GM23248 (cell line): ENCODE results near the gene CTSW. TPM values are rescaled to one million over a fixed set of nuclear protein-coding genes. Genes with fewer than 3 reads are reported as not detected.
A peak's percentile ranks its signal among the peaks of the same experiment; 100 is the strongest.

ENCODE experiments used
- DNase-seq: peaks from one replicate; pipeline ENCODE4 v3.0.0-alpha.2; 2015
- H2AFZ ChIP-seq: fragments of 200-600 bp; sonication (generic); 2 replicates; pipeline ENCODE4 v1.6.1; 2016; ENCODE audit warnings: antibody characterized with exemption
- H3F3A ChIP-seq: fragments of 200-600 bp; sonication (generic); 2 replicates; pipeline ENCODE4 v1.6.1; 2016; ENCODE audit warnings: mild to moderate bottlenecking, antibody characterized with exemption, mixed run types; ENCODE audit not compliant: insufficient read depth
- H3K27ac ChIP-seq: fragments of 200-600 bp; sonication (generic); 2 replicates; pipeline ENCODE4 v1.5.1; 2016; ENCODE audit warnings: mild to moderate bottlenecking
- H3K27me3 ChIP-seq: fragments of 200-600 bp; sonication (generic); replicated peaks from 2 replicates; pipeline ENCODE4 v1.6.1; 2016; ENCODE audit warnings: mild to moderate bottlenecking; ENCODE audit not compliant: insufficient read depth
- H3K36me3 ChIP-seq: fragments of 200-600 bp; sonication (generic); 2 replicates; pipeline ENCODE4 v1.6.1; 2016; ENCODE audit warnings: low read depth, mild to moderate bottlenecking
- H3K4me1 ChIP-seq: fragments of 200-600 bp; sonication (generic); 2 replicates; pipeline ENCODE4 v1.6.1; 2016; ENCODE audit warnings: mild to moderate bottlenecking; ENCODE audit not compliant: insufficient read depth
- H3K4me2 ChIP-seq: fragments of 200-600 bp; sonication (generic); one replicate; pipeline ENCODE4 v1.6.1; 2016; ENCODE audit warnings: mild to moderate bottlenecking; ENCODE audit not compliant: unreplicated experiment
- H3K4me3 ChIP-seq: fragments of 200-600 bp; sonication (generic); 2 replicates; pipeline ENCODE4 v1.5.1; 2016; ENCODE audit warnings: mild to moderate bottlenecking
- H3K79me2 ChIP-seq: fragments of 200-600 bp; sonication (generic); 2 replicates; pipeline ENCODE4 v1.6.1; 2016; ENCODE audit warnings: mild to moderate bottlenecking; ENCODE audit not compliant: insufficient read depth
- H3K9ac ChIP-seq: fragments of 200-600 bp; sonication (generic); 2 replicates; pipeline ENCODE4 v1.6.1; 2016; ENCODE audit warnings: mild to moderate bottlenecking
- H3K9me2 ChIP-seq: fragments of 200-600 bp; sonication (generic); 2 replicates; pipeline ENCODE4 v1.6.1; 2016; ENCODE audit warnings: mixed run types, mild to moderate bottlenecking, moderate library complexity; ENCODE audit not compliant: insufficient read depth
- H3K9me3 ChIP-seq: fragments of 200-600 bp; sonication (generic); one replicate; pipeline ENCODE4 v1.6.1; 2017; ENCODE audit warnings: low read depth
- H4K20me1 ChIP-seq: fragments of 200-600 bp; sonication (generic); 2 replicates; pipeline ENCODE4 v1.6.0; 2016; ENCODE audit not compliant: insufficient read depth
- EZH2 ChIP-seq: fragments of 200-600 bp; sonication (generic); IDR thresholded peaks from 2 replicates; pipeline ENCODE4 v1.6.1; 2018; ENCODE audit warnings: antibody characterized with exemption, mild to moderate bottlenecking; ENCODE audit not compliant: insufficient read depth, poor library complexity, severe bottlenecking
- EZH2phosphoT487 ChIP-seq: fragments of 200-600 bp; sonication (generic); IDR thresholded peaks from 2 replicates; pipeline ENCODE4 v1.6.1; 2018; ENCODE audit warnings: antibody characterized with exemption, moderate library complexity, mild to moderate bottlenecking, low read depth; ENCODE audit not compliant: insufficient read depth
- WGBS, 2 experiments: methylation state at CpG; one replicate each; pipeline ENCODE4 v1.1.6; 2015 to 2017; ENCODE audit warnings: low lambda C conversion rate in 2 of 2, low coverage in 1 of 2; ENCODE audit errors: missing lambda C conversion rate in 2 of 2; 5-methylcytosine and 5-hydroxymethylcytosine counted together
- in situ Hi-C: fragments of 300-500 bp; cut with MboI; formaldehyde crosslinking; loops from 2 replicates; pipeline ENCODE4 v1.15.0; 2020
- polyA plus RNA-seq: library from polyadenylated mRNA; unstranded; fragments of >200 nt; fragmentation: Nextera tagmentation; extraction: Ambion mirVana; gene quantifications from 2 replicates; pipeline ENCODE4 v1.2.1, GENCODE V29; 2016
- total RNA-seq: library from RNA; depleted of rRNA; stranded (reverse); fragments of >200 nt; shearing (Covaris generic); gene quantifications from 2 replicates; pipeline ENCODE4 v1.2.3, GENCODE V29; 2014

CTSW gene
- total and polyA plus RNA-seq, 2 experiments from 2014 or later, result 0.23 to 1.1 TPM

- Histone ChIP-seq H3K27me3 (no peaks in the 10 kb centered on the region), H4K20me1 (peaks cover 11% of the 10 kb centered on the region; the same call in 1 of the 2 replicates), H3K4me3 (peak within 1 kb of the TSS; percentile 92), H3K9ac (peak within 1 kb of the TSS; percentile 90), H3K27ac (peak within 1 kb of the TSS; percentile 84), H2AFZ (peak within 1 kb of the TSS; percentile 67), H3K9me2 (no peaks in the 10 kb centered on the region), H3K79me2 (peaks cover 55% of the 10 kb centered on the region), H3K36me3 (peaks cover 17% of the 10 kb centered on the region; the same call in 1 of the 2 replicates), H3K9me3 (no peaks in the 10 kb centered on the region), H3K4me2 (peak within 1 kb of the TSS; percentile 94), H3K4me1 (peaks cover 17% of the 10 kb centered on the region), H3F3A (peaks cover 49% of the 10 kb centered on the region)
- DNase-seq, result peak; percentile 98
- in situ Hi-C loops, result no loop called here
- 1% methylated on average over 70 to 72 of the region's 78 CpGs for WGBS, 2 experiments
- no peak for TF ChIP-seq EZH2
- TF ChIP-seq EZH2phosphoT487, result no peak
These were observed 19.1 kb upstream of the CTSW start, which contains the start of gene MUS81 for GRCh38 chr11:65860278-65861164. Gene MUS81 (plus strand): TSS chr11:65860433. CDS start chr11:65860754, 321 bp downstream.

GRCh38 chr11:65861165-65861505, 18.5 kb upstream of the CTSW start:
- no peak for DNase-seq
- peak overlapping the region; percentile 90 for H3K9ac ChIP-seq
- WGBS, 2 experiments, result 6 to 7% methylated on average over 14 of the region's 14 CpGs
- no peaks in the 10 kb centered on the region for H3K27me3 ChIP-seq
- in situ Hi-C loops, result no loop called here
- H4K20me1 ChIP-seq, result peaks cover 9% of the 10 kb centered on the region; the same call in 1 of the 2 replicates
- H2AFZ ChIP-seq, result peak overlapping the region; percentile 42
- no peaks in the 10 kb centered on the region for H3K9me3 ChIP-seq
- TF ChIP-seq EZH2phosphoT487 (no peak), EZH2 (no peak)
- H3K4me1 ChIP-seq, result peaks cover 13% of the 10 kb centered on the region
- H3K36me3 ChIP-seq, result peaks cover 11% of the 10 kb centered on the region; the same call in 1 of the 2 replicates
- H3K4me2 ChIP-seq, result peak overlapping the region; percentile 94
- peaks cover 51% of the 10 kb centered on the region for H3F3A ChIP-seq
- peaks cover 48% of the 10 kb centered on the region for H3K79me2 ChIP-seq
- H3K9me2 ChIP-seq, result no peaks in the 10 kb centered on the region
- peak overlapping the region; percentile 84 for H3K27ac ChIP-seq
- H3K4me3 ChIP-seq, result peak overlapping the region; percentile 92

- H3K9ac ChIP-seq, result peak overlapping the region; percentile 90
- H2AFZ ChIP-seq, result no peak overlapping the region
- peaks cover 4% of the 10 kb centered on the region; the same call in 1 of the 2 replicates for H4K20me1 ChIP-seq
- no peak for DNase-seq
- peak overlapping the region; percentile 84 for H3K27ac ChIP-seq
- in situ Hi-C loops, result no loop called here
- H3K79me2 ChIP-seq, result peaks cover 43% of the 10 kb centered on the region
- H3F3A ChIP-seq, result peaks cover 50% of the 10 kb centered on the region
- TF ChIP-seq EZH2, result no peak
- peaks cover 12% of the 10 kb centered on the region for H3K4me1 ChIP-seq
- peak overlapping the region; percentile 92 for H3K4me3 ChIP-seq
- no peaks in the 10 kb centered on the region for H3K9me3 ChIP-seq
- 89 to 92% methylated on average over 9 to 13 of the region's 13 CpGs for WGBS, 2 experiments
- H3K36me3 ChIP-seq, result peaks cover 7% of the 10 kb centered on the region; the same call in 1 of the 2 replicates
- peak overlapping the region; percentile 94 for H3K4me2 ChIP-seq
- H3K9me2 ChIP-seq, result no peaks in the 10 kb centered on the region
- no peaks in the 10 kb centered on the region for H3K27me3 ChIP-seq
These were observed 18.0 kb upstream of the CTSW start for GRCh38 chr11:65861533-65862183.

- Histone ChIP-seq H3K9me3 (no peaks in the 10 kb centered on the region), H3K9ac (peak overlapping the region; percentile 90; the same call in 1 of the 2 replicates), H2AFZ (no peak overlapping the region), H3K9me2 (no peaks in the 10 kb centered on the region), H3F3A (peaks cover 52% of the 10 kb centered on the region), H3K36me3 (peaks cover 12% of the 10 kb centered on the region; the same call in 1 of the 2 replicates), H3K4me3 (peak overlapping the region; percentile 92), H3K79me2 (peaks cover 37% of the 10 kb centered on the region), H3K4me2 (peak overlapping the region; percentile 94), H3K27ac (no peak overlapping the region), H3K4me1 (peaks cover 12% of the 10 kb centered on the region), H4K20me1 (no peaks in the 10 kb centered on the region), H3K27me3 (no peaks in the 10 kb centered on the region)
- in situ Hi-C loops, result no loop called here
- DNase-seq, result no peak
- 72 to 92% methylated on average over 4 to 5 of the region's 5 CpGs for WGBS, 2 experiments
- TF ChIP-seq EZH2 (no peak), EZH2phosphoT487 (no peak)
These were observed 17.4 kb upstream of the CTSW start for GRCh38 chr11:65862191-65862735.
